Trophoblast cell (in vitro differentiated cells and primary cell): Measurements from ENCODE around the gene NLRC3.

Experiments used
- DNase-seq, 2 donors: peaks; one replicate each; pipeline ENCODE4 v3.0.0-alpha.2; 2016
- H2AFZ ChIP-seq: 2 replicates; pipeline ENCODE4 v1.6.1; 2013; ENCODE audit warnings: low read length, moderate library complexity, mild to moderate bottlenecking; ENCODE audit not compliant: insufficient read depth, poor library complexity
- H2AK5ac ChIP-seq: 2 replicates; pipeline ENCODE4 v1.6.1; 2013; ENCODE audit warnings: mild to moderate bottlenecking, low read length
- H2BK120ac ChIP-seq: 2 replicates; pipeline ENCODE4 v1.6.1; 2013; ENCODE audit warnings: low read length, mild to moderate bottlenecking, moderate library complexity; ENCODE audit not compliant: insufficient read depth, poor library complexity
- H2BK12ac ChIP-seq: 2 replicates; pipeline ENCODE4 v1.6.1; 2013; ENCODE audit warnings: mild to moderate bottlenecking, low read length, moderate library complexity
- H2BK5ac ChIP-seq: 2 replicates; pipeline ENCODE4 v1.6.1; 2013; ENCODE audit warnings: low read length, low read depth, moderate library complexity, mild to moderate bottlenecking; ENCODE audit not compliant: poor library complexity
- H3K14ac ChIP-seq: 2 replicates; pipeline ENCODE4 v1.6.1; 2013; ENCODE audit warnings: mild to moderate bottlenecking, low read length
- H3K18ac ChIP-seq: 2 replicates; pipeline ENCODE4 v1.6.1; 2013; ENCODE audit warnings: mild to moderate bottlenecking, low read length
- H3K23ac ChIP-seq: 2 replicates; pipeline ENCODE4 v1.6.1; 2013; ENCODE audit warnings: low read length
- H3K27ac ChIP-seq: 2 replicates; pipeline ENCODE4 v1.5.1; 2013; ENCODE audit warnings: low read depth, mild to moderate bottlenecking, inconsistent platforms, low read length, moderate library complexity
- H3K27me3 ChIP-seq: 2 replicates; pipeline ENCODE4 v1.6.1; 2013; ENCODE audit warnings: inconsistent platforms, mild to moderate bottlenecking, low read length, moderate library complexity; ENCODE audit not compliant: insufficient read depth
- H3K36me3 ChIP-seq, 2 experiments: 1 replicate in 1 of 2; 2 replicates in 1 of 2; pipeline ENCODE4 v1.6.1; 2013; ENCODE audit warnings: low read length in 2 of 2, mild to moderate bottlenecking in 2 of 2, moderate library complexity in 1 of 2; ENCODE audit not compliant: insufficient read depth in 2 of 2, control insufficient read depth in 1 of 2
- H3K4ac ChIP-seq: 2 replicates; pipeline ENCODE4 v1.6.1; 2013; ENCODE audit warnings: low read depth, mild to moderate bottlenecking, low read length, moderate library complexity
- H3K4me1 ChIP-seq, 2 experiments: 1 replicate in 1 of 2; 2 replicates in 1 of 2; pipeline ENCODE4 v1.6.1; 2013; ENCODE audit warnings: low read length in 2 of 2, mild to moderate bottlenecking in 2 of 2, moderate library complexity in 1 of 2; ENCODE audit not compliant: insufficient read depth in 2 of 2, control insufficient read depth in 1 of 2
- H3K4me2 ChIP-seq: 2 replicates; pipeline ENCODE4 v1.6.1; 2013; ENCODE audit warnings: inconsistent platforms, mild to moderate bottlenecking, low read length, moderate library complexity
- H3K4me3 ChIP-seq: 2 replicates; pipeline ENCODE4 v1.5.1; 2013; ENCODE audit warnings: mild to moderate bottlenecking, low read depth, low read length, inconsistent platforms
- H3K79me1 ChIP-seq: one replicate; pipeline ENCODE4 v1.6.1; 2013; ENCODE audit warnings: low read length
- H3K79me2 ChIP-seq: 2 replicates; pipeline ENCODE4 v1.6.1; 2013; ENCODE audit warnings: low read length, mild to moderate bottlenecking; ENCODE audit not compliant: control insufficient read depth, insufficient read depth, poor library complexity
- H3K9ac ChIP-seq: 2 replicates; pipeline ENCODE4 v1.6.1; 2013; ENCODE audit warnings: mild to moderate bottlenecking, low read length
- H3K9me3 ChIP-seq: 2 replicates; pipeline ENCODE4 v1.6.1; 2013; ENCODE audit warnings: low read depth, mild to moderate bottlenecking, control low read depth, inconsistent platforms, low read length; ENCODE audit not compliant: insufficient read depth
- H4K12ac ChIP-seq: 2 replicates; pipeline ENCODE4 v1.6.1; 2013; ENCODE audit warnings: low read depth, mild to moderate bottlenecking, low read length, moderate library complexity
- H4K8ac ChIP-seq: 2 replicates; pipeline ENCODE4 v1.6.1; 2013; ENCODE audit warnings: low read depth, mild to moderate bottlenecking, low read length, moderate library complexity
- H4K91ac ChIP-seq: one replicate; pipeline ENCODE4 v1.6.1; 2013; ENCODE audit warnings: low read depth, mild to moderate bottlenecking, low read length, moderate library complexity
- WGBS: extraction: QIAGEN DNeasy Blood & Tissue Kit; methylation state at CpG from one replicate; pipeline ENCODE4 v1.1.7; 2013; ENCODE audit warnings: missing lambda C conversion rate; ENCODE audit not compliant: insufficient read length, insufficient coverage; ENCODE audit errors: extremely low coverage; 5-methylcytosine and 5-hydroxymethylcytosine counted together

The NLRC3 gene

DNA sequence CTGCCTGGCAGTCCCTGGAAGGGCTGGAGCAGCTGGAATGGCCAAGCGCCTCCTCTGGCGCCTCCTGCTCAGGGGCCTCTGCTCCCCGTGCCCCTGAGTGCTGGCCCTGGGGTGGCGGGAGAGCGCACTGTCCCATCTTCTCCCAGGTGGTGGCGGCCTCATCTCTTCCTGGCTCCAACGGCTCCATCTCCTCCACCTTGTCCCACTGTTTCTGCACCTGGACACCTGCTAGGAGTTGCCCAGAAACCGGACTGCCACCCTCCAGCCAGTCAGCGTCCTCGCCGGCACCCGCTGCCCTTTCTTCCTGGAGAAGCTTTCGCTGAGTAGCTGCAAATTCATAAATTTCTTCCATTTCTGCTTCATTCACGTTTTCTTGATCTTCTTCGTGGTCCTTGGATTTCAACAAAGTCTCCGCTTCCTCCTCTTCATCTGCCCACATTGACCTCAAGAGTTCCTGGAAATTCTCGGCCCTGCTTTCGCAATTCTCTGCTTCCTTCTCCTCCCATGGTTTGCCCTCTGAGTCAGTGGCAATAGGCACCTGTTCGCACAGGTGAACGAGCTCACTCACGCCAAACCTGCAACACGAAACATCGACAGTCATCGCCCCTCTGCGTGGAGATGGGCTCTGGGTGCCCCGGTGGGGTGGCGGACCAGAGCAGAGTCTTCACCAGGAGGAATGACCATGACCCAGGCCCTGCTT lies 13.7 kb upstream of the NLRC3 start:
- peak in 1 of 2 donors; percentile 53 for DNase-seq
- Histone ChIP-seq H3K9me3 (peaks cover 4% of the 10 kb centered on the region), H3K36me3 (peaks cover 32% of the 10 kb centered on the region in 2 experiments), H4K8ac (no peak overlapping the region), H2BK5ac (no peak overlapping the region), H3K4me2 (no peak overlapping the region), H3K9ac (no peak overlapping the region), H3K79me1 (no peaks in the 10 kb centered on the region), H3K14ac (no peak overlapping the region), H2BK12ac (no peak overlapping the region), H3K4me1 (peaks cover 2% of the 10 kb centered on the region in 2 experiments), H2AK5ac (no peak overlapping the region), H3K4ac (no peak overlapping the region), H2BK120ac (no peak overlapping the region), H3K27ac (no peak overlapping the region), H3K79me2 (no peaks in the 10 kb centered on the region), H4K12ac (no peak overlapping the region), H3K4me3 (no peak overlapping the region), H3K18ac (no peak overlapping the region), H4K91ac (no peak overlapping the region), H3K27me3 (no peaks in the 10 kb centered on the region), H3K23ac (no peak overlapping the region), H2AFZ (no peak overlapping the region)
- no CpG with 5 or more reads among the region's 27 CpGs for WGBS

DNA sequence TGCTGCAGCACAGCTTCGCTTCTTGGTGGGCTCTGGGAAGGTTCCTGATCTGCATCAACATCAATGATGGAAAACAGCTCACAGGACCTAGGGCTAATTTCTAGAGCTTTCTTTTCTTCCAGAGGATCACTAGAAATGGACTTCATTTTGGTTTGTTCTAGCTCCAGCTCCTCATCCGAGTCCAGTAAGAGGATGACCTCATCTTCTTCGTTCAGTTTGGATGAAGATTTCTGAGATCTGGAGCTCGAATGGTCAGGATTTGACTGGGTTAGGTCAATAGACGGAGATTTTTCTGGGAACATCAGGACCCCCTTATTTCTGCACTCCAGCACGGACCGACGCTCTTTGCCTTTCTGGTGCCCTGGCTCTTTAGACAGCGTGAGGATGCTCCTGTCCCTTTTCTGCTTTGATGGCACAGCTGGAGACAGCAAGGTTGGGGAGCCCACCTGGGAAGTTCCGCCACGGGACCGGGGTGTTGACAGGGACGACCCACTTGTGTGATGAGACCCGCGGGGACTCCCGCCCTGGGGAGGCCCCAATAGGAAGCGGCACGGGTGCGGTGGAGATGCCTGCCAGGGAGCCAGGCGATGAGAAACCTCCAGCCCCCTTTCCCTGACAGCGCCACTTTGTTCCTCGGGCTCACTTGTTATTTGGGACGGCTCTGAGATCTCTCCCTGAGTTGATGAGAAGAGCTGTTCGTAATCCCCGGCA lies 12.9 kb upstream of the NLRC3 start:
- Histone ChIP-seq H3K27me3 (no peaks in the 10 kb centered on the region), H3K14ac (no peak overlapping the region), H3K4ac (no peak overlapping the region), H2AK5ac (no peak overlapping the region), H2BK120ac (no peak overlapping the region), H3K4me2 (no peak overlapping the region), H3K23ac (no peak overlapping the region), H3K9ac (no peak overlapping the region), H2AFZ (no peak overlapping the region), H3K27ac (no peak overlapping the region), H2BK12ac (no peak overlapping the region), H4K8ac (no peak overlapping the region), H3K79me2 (no peaks in the 10 kb centered on the region), H3K9me3 (peaks cover 4% of the 10 kb centered on the region), H3K79me1 (no peaks in the 10 kb centered on the region), H4K12ac (no peak overlapping the region), H3K18ac (no peak overlapping the region), H3K36me3 (peaks cover 28 to 30% of the 10 kb centered on the region in 2 experiments), H3K4me3 (no peak overlapping the region), H2BK5ac (no peak overlapping the region), H4K91ac (no peak overlapping the region), H3K4me1 (peaks cover 2% of the 10 kb centered on the region in 2 experiments)
- no peak for DNase-seq
- no CpG with 5 or more reads among the region's 25 CpGs for WGBS

DNA sequence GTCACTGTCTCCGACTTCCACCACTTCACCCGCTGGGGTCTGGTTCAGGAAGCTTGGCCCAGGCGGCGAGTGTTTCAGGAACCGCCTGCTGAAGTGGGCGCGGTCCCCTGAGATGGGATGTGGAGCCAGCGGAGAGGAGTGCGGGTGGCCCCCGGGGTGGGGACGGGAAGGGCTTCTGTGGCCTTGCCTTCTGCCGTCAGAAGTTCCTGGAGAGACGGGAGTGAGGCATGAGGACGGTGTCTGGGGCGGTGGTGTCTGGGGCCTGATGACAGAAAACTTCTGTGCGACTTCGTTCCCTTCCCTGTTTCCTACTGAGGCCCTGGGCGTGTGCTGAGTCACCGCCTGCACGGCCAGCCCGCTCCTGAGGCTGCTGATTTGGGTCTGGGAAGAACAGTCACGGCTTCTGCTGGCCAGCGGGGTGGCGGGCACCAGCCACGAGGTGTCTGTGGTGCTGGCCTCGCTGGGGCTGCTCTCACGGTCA lies 12.3 kb upstream of the NLRC3 start:
- no peaks in the 10 kb centered on the region for H3K27me3 ChIP-seq
- no peak overlapping the region for H3K9ac ChIP-seq
- H3K23ac ChIP-seq = no peak overlapping the region
- WGBS = no CpG with 5 or more reads among the region's 27 CpGs
- H2AFZ ChIP-seq = no peak overlapping the region
- H3K9me3 ChIP-seq = peaks cover 4% of the 10 kb centered on the region
- H3K18ac ChIP-seq = no peak overlapping the region
- H3K4ac ChIP-seq = no peak overlapping the region
- peak; percentile 50 to 57 for DNase-seq
- no peak overlapping the region for H4K12ac ChIP-seq
- no peak overlapping the region for H3K27ac ChIP-seq
- no peak overlapping the region for H2BK120ac ChIP-seq
- no peak overlapping the region for H2BK12ac ChIP-seq
- H2AK5ac ChIP-seq = peak overlapping the region; percentile 25
- H3K14ac ChIP-seq = peak overlapping the region; percentile 32
- no peak overlapping the region for H4K8ac ChIP-seq
- H2BK5ac ChIP-seq = no peak overlapping the region
- no peak overlapping the region for H3K4me3 ChIP-seq
- peaks cover 25 to 27% of the 10 kb centered on the region in 2 experiments for H3K36me3 ChIP-seq
- no peaks in the 10 kb centered on the region for H3K79me2 ChIP-seq
- no peaks in the 10 kb centered on the region for H3K79me1 ChIP-seq
- peaks cover 2% of the 10 kb centered on the region in 2 experiments for H3K4me1 ChIP-seq
- H4K91ac ChIP-seq = no peak overlapping the region
- H3K4me2 ChIP-seq = no peak overlapping the region

DNA sequence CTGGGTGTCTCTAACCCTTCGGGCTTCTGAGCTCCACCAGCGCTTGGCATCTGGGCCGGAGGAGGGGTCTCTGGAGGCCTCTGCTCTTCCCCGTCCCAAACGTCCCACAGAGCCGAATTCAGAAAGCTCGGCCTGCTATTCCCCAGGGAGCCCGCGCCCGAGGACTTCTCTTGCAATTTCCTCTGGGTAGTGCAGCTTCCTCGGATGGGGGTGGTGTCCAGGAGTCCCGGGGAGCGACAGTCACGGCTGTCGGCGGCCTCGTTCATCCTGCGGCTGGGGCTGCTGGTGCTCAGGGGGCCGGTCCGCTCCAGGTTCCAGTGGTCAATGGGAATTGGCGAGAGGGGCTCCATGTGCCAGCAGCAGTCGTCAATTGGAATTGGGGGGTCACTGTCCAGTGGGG lies 11.8 kb upstream of the NLRC3 start:
- H3K79me1 ChIP-seq = no peaks in the 10 kb centered on the region
- H3K9me3 ChIP-seq = no peaks in the 10 kb centered on the region
- no peak overlapping the region for H3K4me3 ChIP-seq
- no peak overlapping the region for H3K9ac ChIP-seq
- no peak for DNase-seq
- H2BK5ac ChIP-seq = no peak overlapping the region
- H4K12ac ChIP-seq = no peak overlapping the region
- H3K14ac ChIP-seq = no peak overlapping the region
- H3K79me2 ChIP-seq = no peaks in the 10 kb centered on the region
- H3K36me3 ChIP-seq = peaks cover 23 to 25% of the 10 kb centered on the region in 2 experiments
- no peak overlapping the region for H2BK120ac ChIP-seq
- H3K4me1 ChIP-seq = peaks cover 2% of the 10 kb centered on the region in 2 experiments
- no peak overlapping the region for H2AK5ac ChIP-seq
- H4K8ac ChIP-seq = no peak overlapping the region
- WGBS = no CpG with 5 or more reads among the region's 22 CpGs
- no peak overlapping the region for H4K91ac ChIP-seq
- no peak overlapping the region for H3K4me2 ChIP-seq
- H3K4ac ChIP-seq = no peak overlapping the region
- no peak overlapping the region for H3K23ac ChIP-seq
- H3K18ac ChIP-seq = no peak overlapping the region
- H3K27me3 ChIP-seq = no peaks in the 10 kb centered on the region
- no peak overlapping the region for H3K27ac ChIP-seq
- H2AFZ ChIP-seq = no peak overlapping the region
- no peak overlapping the region for H2BK12ac ChIP-seq
